ENCODE measurements around the gene AGBL3. TPM values are rescaled to one million over a fixed set of nuclear protein-coding genes. Genes with fewer than 3 reads are reported as not detected.

Gene AGBL3
- total RNA-seq, 1 donor from 2014 or later, result 0.91 TPM

GRCh38 chr7:135128931-135129330 is 142.6 kb downstream of the AGBL3 start:
- Mint-ChIP-seq H3K9me3 (ENCODE audit: unreplicated experiment) (peaks cover 1% of the 10 kb centered on the region), H3K36me3 (ENCODE audit: low read depth, unreplicated experiment) (no peaks in the 10 kb centered on the region), H3K4me3 (ENCODE audit: unreplicated experiment) (no peak overlapping the region), H3K27me3 (ENCODE audit: low read depth, unreplicated experiment) (no peaks in the 10 kb centered on the region), H3K27ac (ENCODE audit: unreplicated experiment) (no peak overlapping the region), H3K4me1 (ENCODE audit: low read depth, unreplicated experiment) (no peaks in the 10 kb centered on the region)
- Histone ChIP-seq H3K4me1 (ENCODE audit: insufficient read depth, low read length) (no peaks in the 10 kb centered on the region), H3K4me3 (ENCODE audit: insufficient read depth, low read depth, low read length) (no peak overlapping the region), H3K27me3 (ENCODE audit: insufficient read depth, low read length) (no peaks in the 10 kb centered on the region), H3K9me3 (ENCODE audit: insufficient read depth, low read depth, low read length) (no peaks in the 10 kb centered on the region), H3K4me2 (ENCODE audit: low read length) (no peak overlapping the region), H2AFZ (ENCODE audit: low read depth, low read length) (no peak overlapping the region), H3K27ac (ENCODE audit: low read depth, low read length) (no peak overlapping the region), H4K20me1 (ENCODE audit: insufficient read depth, low read length) (no peaks in the 10 kb centered on the region), H3K9ac (ENCODE audit: low read length) (no peak overlapping the region), H3K36me3 (ENCODE audit: insufficient read depth, low read length) (no peaks in the 10 kb centered on the region), H3K79me2 (ENCODE audit: insufficient read depth, low read length) (no peaks in the 10 kb centered on the region)
- FAIRE-seq (no peak), DNase-seq (ENCODE audit: low read depth) (no peak)
- TF ChIP-seq EZH2 (IDR thresholded peaks at IDR 0.05; ENCODE audit: insufficient read depth, low read length), result no peak
- TF ChIP-seq, protein P1, sequence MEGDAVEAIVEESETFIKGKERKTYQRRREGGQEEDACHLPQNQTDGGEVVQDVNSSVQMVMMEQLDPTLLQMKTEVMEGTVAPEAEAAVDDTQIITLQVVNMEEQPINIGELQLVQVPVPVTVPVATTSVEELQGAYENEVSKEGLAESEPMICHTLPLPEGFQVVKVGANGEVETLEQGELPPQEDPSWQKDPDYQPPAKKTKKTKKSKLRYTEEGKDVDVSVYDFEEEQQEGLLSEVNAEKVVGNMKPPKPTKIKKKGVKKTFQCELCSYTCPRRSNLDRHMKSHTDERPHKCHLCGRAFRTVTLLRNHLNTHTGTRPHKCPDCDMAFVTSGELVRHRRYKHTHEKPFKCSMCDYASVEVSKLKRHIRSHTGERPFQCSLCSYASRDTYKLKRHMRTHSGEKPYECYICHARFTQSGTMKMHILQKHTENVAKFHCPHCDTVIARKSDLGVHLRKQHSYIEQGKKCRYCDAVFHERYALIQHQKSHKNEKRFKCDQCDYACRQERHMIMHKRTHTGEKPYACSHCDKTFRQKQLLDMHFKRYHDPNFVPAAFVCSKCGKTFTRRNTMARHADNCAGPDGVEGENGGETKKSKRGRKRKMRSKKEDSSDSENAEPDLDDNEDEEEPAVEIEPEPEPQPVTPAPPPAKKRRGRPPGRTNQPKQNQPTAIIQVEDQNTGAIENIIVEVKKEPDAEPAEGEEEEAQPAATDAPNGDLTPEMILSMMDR (IDR thresholded peaks at IDR 0.05; ENCODE audit: insufficient read depth, low read depth, low read length), result no peak

GRCh38 chr7:135129579-135129978 is 143.3 kb downstream of the AGBL3 start:
- no peaks in the 10 kb centered on the region for H3K27me3 ChIP-seq (ENCODE audit: insufficient read depth, low read length)
- no peak overlapping the region for H2AFZ ChIP-seq (ENCODE audit: low read depth, low read length)
- Mint-ChIP-seq H3K27me3 (ENCODE audit: low read depth, unreplicated experiment) (no peaks in the 10 kb centered on the region), H3K36me3 (ENCODE audit: low read depth, unreplicated experiment) (no peaks in the 10 kb centered on the region), H3K9me3 (ENCODE audit: unreplicated experiment) (peaks cover 1% of the 10 kb centered on the region), H3K4me3 (ENCODE audit: unreplicated experiment) (no peak overlapping the region), H3K27ac (ENCODE audit: unreplicated experiment) (no peak overlapping the region), H3K4me1 (ENCODE audit: low read depth, unreplicated experiment) (no peaks in the 10 kb centered on the region)
- no peak overlapping the region for H3K9ac ChIP-seq (ENCODE audit: low read length)
- H3K36me3 ChIP-seq (ENCODE audit: insufficient read depth, low read length), result no peaks in the 10 kb centered on the region
- DNase-seq (ENCODE audit: low read depth) (no peak), FAIRE-seq (no peak)
- no peaks in the 10 kb centered on the region for H3K4me1 ChIP-seq (ENCODE audit: insufficient read depth, low read length)
- H3K27ac ChIP-seq (ENCODE audit: low read depth, low read length), result no peak overlapping the region
- no peaks in the 10 kb centered on the region for H3K79me2 ChIP-seq (ENCODE audit: insufficient read depth, low read length)
- TF ChIP-seq EZH2 (IDR thresholded peaks at IDR 0.05; ENCODE audit: insufficient read depth, low read length), result no peak
- TF ChIP-seq, protein P1 (IDR thresholded peaks at IDR 0.05; ENCODE audit: insufficient read depth, low read depth, low read length), result no peak
- H3K4me3 ChIP-seq (ENCODE audit: insufficient read depth, low read depth, low read length), result no peak overlapping the region
- no peak overlapping the region for H3K4me2 ChIP-seq (ENCODE audit: low read length)
- H3K9me3 ChIP-seq (ENCODE audit: insufficient read depth, low read depth, low read length), result no peaks in the 10 kb centered on the region
- no peaks in the 10 kb centered on the region for H4K20me1 ChIP-seq (ENCODE audit: insufficient read depth, low read length)

DNA sequence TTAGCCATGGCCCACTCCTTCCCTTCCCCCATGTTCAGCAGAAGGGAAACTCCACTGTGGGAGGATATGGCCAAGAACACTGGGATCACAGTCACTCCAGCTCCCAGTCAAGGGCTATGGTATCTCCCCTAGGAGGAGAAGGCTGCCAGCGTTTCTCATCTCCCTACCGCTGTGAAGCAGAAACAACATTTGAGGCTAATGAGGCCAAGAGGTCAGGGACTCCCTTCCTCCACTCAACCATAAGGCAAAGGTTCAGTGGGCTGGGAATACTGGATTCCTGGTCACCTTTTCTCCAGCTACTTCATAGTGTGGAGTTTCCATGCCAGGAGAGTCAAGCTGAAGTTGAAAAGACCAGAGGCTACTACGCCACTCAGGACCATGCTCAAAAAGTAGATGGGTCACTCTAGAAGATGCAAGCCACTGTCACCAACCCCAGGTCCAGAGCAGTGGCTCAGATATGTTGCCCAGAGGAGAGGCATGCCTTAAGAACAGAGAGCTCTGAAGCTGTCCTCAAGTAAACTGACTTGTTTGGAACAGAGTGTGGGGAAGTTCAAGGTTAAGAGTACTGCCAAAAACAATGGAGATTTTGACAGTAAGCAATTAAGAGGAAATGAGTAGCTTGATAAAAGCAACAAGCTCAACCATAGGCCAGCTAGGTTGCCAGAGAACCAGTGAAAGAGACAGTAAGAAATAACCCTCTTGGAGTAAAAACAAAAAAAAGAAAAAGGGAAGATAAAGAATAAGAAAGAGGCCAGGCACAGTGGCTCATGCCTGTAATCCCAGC is 157.8 kb downstream of the AGBL3 start:
- H3K9me3 ChIP-seq (ENCODE audit: insufficient read depth, low read depth, low read length), result no peaks in the 10 kb centered on the region
- no peak overlapping the region for H3K4me3 ChIP-seq (ENCODE audit: insufficient read depth, low read depth, low read length)
- Mint-ChIP-seq H3K36me3 (ENCODE audit: low read depth, unreplicated experiment) (no peaks in the 10 kb centered on the region), H3K27ac (ENCODE audit: unreplicated experiment) (no peak overlapping the region), H3K4me1 (ENCODE audit: low read depth, unreplicated experiment) (peaks cover 2% of the 10 kb centered on the region), H3K27me3 (ENCODE audit: low read depth, unreplicated experiment) (no peaks in the 10 kb centered on the region), H3K9me3 (ENCODE audit: unreplicated experiment) (no peaks in the 10 kb centered on the region), H3K4me3 (ENCODE audit: unreplicated experiment) (no peak overlapping the region)
- no peaks in the 10 kb centered on the region for H3K36me3 ChIP-seq (ENCODE audit: insufficient read depth, low read length)
- no peaks in the 10 kb centered on the region for H4K20me1 ChIP-seq (ENCODE audit: insufficient read depth, low read length)
- TF ChIP-seq, protein P1 (IDR thresholded peaks at IDR 0.05; ENCODE audit: insufficient read depth, low read depth, low read length), result no peak
- no peak for TF ChIP-seq EZH2 (IDR thresholded peaks at IDR 0.05; ENCODE audit: insufficient read depth, low read length)
- no peaks in the 10 kb centered on the region for H3K79me2 ChIP-seq (ENCODE audit: insufficient read depth, low read length)
- no peak overlapping the region for H3K4me2 ChIP-seq (ENCODE audit: low read length)
- DNase-seq (ENCODE audit: low read depth) (no peak), FAIRE-seq (no peak)
- no peak overlapping the region for H2AFZ ChIP-seq (ENCODE audit: low read depth, low read length)
- H3K4me1 ChIP-seq (ENCODE audit: insufficient read depth, low read length), result no peaks in the 10 kb centered on the region
- H3K9ac ChIP-seq (ENCODE audit: low read length), result no peak overlapping the region
- H3K27ac ChIP-seq (ENCODE audit: low read depth, low read length), result no peak overlapping the region
- H3K27me3 ChIP-seq (ENCODE audit: insufficient read depth, low read length), result no peaks in the 10 kb centered on the region

Data from astrocyte (in vitro differentiated cells and primary cell).